GM21381 (cell line): ENCODE measurements around the gene IL1R2.
"Not testable (repeated sequence)": the region's sequence is repeated elsewhere in the genome, so short reads cannot be mapped to it uniquely, and the experiment has no call there.

Source experiments
- ATAC-seq: cut with Tn5 transposase; IDR thresholded peaks from one replicate; pipeline ENCODE4 v1.9.1; 2021; ENCODE audit warnings: mild to moderate bottlenecking, moderate library complexity; ENCODE audit not compliant: unreplicated experiment

Gene IL1R2

GRCh38 chr2:102058293-102058833, 66.6 kb downstream of the IL1R2 start:
- ATAC-seq = no peak

GRCh38 chr2:102059151-102059550, 67.4 kb downstream of the IL1R2 start:
- no peak for ATAC-seq

- no peak for ATAC-seq
Measured at GRCh38 chr2:102060047-102060446, 68.3 kb downstream of the IL1R2 start.

GRCh38 chr2:102060792-102061191, 69.0 kb downstream of the IL1R2 start:
- ATAC-seq = no peak

GRCh38 chr2:102061286-102061699, 69.5 kb downstream of the IL1R2 start:
- ATAC-seq = no peak

- no peak for ATAC-seq
Measured at GRCh38 chr2:102061962-102062795, 70.4 kb downstream of the IL1R2 start.

- no peak for ATAC-seq
Measured at GRCh38 chr2:102062802-102063201, 71.0 kb downstream of the IL1R2 start.

GRCh38 chr2:102063487-102063911, 71.7 kb downstream of the IL1R2 start:
- no peak for ATAC-seq

GRCh38 chr2:102063941-102064678, 72.3 kb downstream of the IL1R2 start:
- ATAC-seq = no peak

GRCh38 chr2:102064679-102065674, 73.2 kb downstream of the IL1R2 start:
- ATAC-seq = no peak

GRCh38 chr2:102065675-102066252, 74.0 kb downstream of the IL1R2 start:
- ATAC-seq = no peak

- ATAC-seq = no peak
Measured at GRCh38 chr2:102066554-102066953, 74.8 kb downstream of the IL1R2 start.

GRCh38 chr2:102068126-102068525, 76.4 kb downstream of the IL1R2 start:
- ATAC-seq = not testable (repeated sequence)

- no peak for ATAC-seq
Measured at GRCh38 chr2:102069311-102069974, 77.7 kb downstream of the IL1R2 start.

GRCh38 chr2:102070058-102070642, 78.4 kb downstream of the IL1R2 start:
- ATAC-seq = no peak

GRCh38 chr2:102072741-102073140, 81.0 kb downstream of the IL1R2 start:
- ATAC-seq = no peak

- no peak for ATAC-seq
Measured at GRCh38 chr2:102073168-102073724, 81.5 kb downstream of the IL1R2 start.

- ATAC-seq = no peak
Measured at GRCh38 chr2:102074152-102074783, 82.5 kb downstream of the IL1R2 start.

- ATAC-seq = no peak
Measured at GRCh38 chr2:102075479-102075878, 83.7 kb downstream of the IL1R2 start.
